GM21825 (cell line): ENCODE measurements around the gene ARMC10.
"Not testable (repeated sequence)": the region's sequence is repeated elsewhere in the genome, so short reads cannot be mapped to it uniquely, and the experiment has no call there.

Experiments used
- ATAC-seq: cut with Tn5 transposase; IDR thresholded peaks from one replicate; pipeline ENCODE4 v1.9.1; 2021; ENCODE audit warnings: mild to moderate bottlenecking, moderate library complexity; ENCODE audit not compliant: unreplicated experiment

The ARMC10 gene

DNA sequence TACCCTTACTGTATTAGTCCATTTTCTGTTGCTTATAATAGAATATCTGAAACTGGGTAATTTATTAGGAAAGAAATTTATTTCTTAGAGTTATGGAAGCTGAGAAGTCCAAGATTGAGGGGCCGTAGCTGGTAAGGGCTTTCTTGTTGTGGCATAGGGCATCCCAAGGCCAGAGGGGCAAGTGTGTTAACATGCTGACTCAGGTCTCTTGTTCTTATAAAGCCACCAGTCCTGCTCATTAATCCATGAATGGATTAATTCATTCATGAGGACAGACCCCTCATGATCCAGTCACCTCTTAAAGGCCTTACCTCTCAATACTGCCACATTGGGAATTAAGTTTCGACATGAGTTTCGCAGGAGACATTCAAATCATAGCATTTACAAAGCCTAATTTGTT lies 2.4 kb downstream of the ARMC10 start:
- ATAC-seq: no peak

DNA sequence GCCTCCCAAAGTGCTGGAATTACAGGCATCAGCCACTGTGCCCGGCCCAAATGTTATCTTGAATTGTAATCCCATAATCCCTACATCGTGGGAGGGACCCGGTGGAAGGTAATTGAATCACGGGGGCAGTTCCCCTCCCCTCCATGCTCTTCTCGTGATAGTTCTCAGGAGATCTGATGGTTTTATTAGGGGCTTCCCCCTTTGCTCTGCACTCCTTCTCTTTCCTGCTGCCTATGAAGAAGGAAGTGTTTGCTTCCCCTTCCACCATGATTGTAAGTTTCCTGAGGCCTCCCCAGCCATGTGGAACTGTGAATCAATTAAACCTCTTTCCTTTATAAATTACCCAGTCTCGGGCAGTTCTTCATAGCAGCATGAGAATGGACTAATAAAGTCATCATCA lies 3.3 kb downstream of the ARMC10 start:
- ATAC-seq: not testable (repeated sequence)

DNA sequence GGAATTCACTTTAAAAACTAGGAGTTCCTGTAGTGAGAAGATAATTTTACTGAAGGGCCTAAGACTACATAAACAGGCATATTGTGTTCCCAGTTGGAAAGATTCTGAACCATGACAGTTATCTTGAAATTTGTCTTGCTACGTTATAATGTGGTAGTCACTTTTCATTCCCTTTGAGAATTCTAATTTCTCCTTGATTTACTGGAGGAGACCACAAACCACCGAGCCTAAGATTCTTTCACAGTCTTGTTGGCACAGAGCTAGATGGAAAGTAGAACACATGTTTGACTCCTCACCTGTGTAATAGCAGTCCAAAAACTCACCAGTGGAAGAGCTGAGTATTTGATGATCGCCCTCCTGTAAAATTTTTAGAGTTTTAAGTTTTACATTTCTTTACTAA lies 4.9 kb downstream of the ARMC10 start:
- ATAC-seq: no peak

DNA sequence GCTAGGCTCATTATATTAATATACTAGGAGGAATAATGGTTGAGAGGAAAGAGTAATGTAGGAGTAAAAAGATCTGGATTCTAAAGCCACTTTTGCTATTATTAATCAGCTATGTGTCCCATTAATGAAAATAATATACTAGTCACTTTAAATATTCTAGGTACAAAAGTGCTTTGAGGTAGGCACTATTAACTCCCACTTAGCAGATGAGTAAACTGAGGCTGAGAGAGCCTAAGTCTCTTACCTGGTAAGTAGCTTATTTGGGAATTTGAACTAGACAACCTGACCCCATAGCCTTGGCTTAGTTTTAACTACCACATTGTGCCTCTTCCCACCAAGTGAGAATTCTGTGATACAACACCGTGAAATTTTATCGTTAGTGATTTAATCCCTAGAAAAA lies 6.0 kb downstream of the ARMC10 start:
- ATAC-seq: no peak

DNA sequence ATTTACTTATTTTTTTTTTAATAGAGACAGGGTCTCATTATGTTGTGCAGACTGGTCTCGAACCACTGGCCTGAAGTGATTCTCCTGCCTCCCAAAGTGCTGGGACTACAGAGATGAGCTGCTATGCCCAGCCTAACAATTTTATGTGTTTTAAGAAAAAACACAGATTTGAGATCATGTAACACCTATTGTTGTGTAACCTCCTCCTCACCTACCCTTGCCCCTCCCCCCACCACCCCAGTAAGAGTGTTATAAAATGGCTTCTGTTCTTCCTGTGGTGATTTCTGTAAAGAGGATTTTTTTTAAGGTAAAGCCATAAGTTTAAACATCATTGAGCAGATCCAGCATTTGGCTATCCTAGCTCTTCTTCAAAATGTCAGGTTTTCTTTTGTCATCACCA lies 7.6 kb downstream of the ARMC10 start:
- no peak for ATAC-seq

DNA sequence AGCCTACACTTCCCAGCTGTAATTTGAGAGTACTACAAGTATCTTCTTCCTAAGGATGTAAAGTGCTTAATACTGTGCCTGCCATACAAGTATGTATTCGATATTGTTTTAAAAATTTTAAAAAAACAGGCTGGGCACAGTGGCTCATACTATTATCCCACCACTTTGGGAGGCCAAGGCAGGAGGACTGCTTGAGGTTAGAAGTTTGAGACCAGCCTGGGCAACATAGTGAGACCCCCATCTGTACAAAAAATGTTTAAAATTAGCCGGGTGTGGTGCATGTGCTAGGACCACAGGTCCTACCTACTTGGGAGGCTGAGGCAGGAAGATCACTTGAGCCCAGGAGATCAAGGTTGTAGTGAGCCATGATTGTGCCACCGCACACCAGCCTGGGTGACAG lies 8.3 kb downstream of the ARMC10 start:
- no peak for ATAC-seq

DNA sequence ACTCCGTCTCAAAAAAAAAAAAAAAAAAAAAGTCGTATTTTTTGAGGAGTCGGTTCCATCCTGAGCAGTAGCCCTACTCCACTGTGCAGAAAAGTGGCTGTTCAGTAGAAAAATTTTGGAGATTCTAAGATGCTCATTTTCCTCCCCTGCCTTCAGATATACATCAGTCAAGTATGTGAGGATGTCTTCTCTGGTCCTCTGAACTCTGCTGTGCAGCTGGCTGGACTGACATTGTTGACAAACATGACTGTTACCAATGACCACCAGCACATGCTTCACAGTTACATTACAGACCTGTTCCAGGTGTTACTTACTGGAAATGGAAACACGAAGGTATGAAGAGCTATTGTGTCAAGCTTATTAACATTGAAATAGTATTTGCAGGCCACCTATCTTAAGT lies 17.4 kb downstream of the ARMC10 start:
- not testable (repeated sequence) for ATAC-seq

DNA sequence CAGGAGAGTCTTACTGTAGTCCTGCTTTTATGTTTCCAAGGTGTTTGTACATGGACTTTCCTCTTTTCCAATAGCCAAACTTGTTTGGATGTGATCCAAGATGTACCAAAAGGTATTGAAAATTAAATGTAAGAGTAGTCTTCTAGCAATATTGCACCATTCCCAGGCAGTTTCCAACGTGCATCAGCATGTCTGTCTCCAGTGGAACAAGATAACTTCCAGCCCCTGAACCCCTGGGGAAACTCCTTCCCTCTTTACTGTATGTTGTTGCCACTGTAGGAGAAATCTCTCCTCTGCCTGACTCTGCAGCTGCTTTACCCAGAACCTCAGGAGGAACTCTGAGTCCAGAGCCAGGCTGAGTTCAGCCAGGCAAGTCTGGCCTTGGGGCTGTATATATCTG lies 18.5 kb downstream of the ARMC10 start:
- no peak for ATAC-seq

DNA sequence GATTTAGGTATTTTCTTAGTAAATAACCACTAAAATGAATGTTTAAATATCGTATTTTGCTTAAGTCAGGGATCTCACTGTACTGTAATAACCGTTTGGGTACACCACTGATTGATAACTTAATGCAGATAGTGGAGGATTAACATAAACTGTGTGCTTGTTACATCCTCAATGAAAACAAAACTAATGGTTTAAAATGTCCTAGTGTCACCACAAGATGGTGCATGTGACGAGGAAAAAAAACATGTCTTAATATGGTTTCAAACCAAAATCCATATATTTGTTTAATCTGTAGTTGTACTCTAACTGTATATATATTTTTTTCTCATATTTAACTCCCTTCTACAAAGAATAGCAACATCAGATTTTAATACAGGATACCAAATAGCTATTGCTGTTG lies 19.2 kb downstream of the ARMC10 start:
- ATAC-seq: no peak

DNA sequence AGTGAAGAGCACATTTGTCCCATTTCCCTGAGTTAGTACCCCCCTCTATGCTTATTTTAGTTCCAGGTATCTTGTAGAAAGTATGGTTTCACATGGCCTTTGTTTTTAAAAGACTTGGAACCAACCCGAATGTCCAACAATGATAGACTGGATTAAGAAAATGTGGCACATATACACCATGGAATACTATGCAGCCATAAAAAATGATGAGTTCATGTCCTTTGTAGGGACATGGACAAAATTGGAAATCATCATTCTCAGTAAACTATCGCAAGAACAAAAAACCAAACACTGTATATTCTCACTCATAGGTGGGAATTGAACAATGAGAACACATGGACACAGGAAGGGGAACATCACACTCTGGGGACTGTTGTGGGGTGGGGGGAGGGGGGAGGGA lies 20.6 kb downstream of the ARMC10 start:
- not testable (repeated sequence) for ATAC-seq

DNA sequence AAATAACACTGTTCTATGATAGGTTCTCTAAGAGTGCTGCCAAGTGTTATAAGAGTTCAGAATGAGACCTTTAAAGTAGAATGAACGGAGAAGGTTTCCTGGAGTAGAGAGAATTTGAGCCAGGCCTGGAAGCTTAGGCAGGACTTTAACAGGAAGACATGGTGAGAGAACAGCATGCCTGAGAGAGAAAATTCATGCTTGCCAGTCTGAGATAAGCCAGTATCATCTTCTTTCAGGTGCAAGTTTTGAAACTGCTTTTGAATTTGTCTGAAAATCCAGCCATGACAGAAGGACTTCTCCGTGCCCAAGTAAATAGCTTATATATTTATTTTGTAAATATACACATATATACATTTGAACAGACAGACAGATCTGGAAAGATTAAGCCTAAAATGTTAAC lies 22.1 kb downstream of the ARMC10 start:
- no peak for ATAC-seq

DNA sequence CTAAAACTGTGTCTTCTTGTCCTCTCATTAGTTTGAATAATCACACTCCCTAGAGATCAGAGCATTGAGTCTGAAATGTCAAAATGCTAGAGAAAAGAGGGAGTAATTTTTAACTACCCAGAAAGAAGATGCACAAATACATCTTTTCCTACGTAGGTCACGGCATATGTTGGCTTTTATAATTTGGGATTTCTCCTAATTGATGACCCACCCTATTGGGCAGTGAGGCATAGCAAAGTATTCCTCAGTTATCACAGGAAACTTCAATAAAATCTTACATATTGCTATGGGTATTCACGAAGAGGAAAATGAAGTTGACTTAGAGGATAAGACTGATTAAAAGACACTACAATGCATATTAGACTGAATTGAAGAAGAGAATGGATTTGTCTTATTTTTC lies 25.4 kb downstream of the ARMC10 start:
- ATAC-seq: no peak

DNA sequence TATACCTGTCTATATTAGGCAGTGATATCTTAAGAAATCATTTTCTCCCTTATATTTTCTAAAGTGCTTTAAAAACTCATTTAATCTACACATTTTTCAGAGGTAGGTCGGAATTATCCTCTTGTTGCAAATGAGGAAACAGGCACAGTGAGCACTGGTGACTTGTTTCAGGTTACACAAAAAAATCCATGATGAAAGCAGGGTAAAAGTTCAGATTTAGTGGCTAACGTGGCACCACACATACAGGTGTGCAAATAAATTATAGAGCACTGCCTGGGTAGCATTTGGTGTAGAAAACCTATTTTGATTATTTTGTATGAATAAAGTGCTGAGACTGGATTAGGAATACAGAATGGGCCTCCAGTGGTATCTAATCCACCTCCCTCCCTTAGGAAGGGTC lies 26.6 kb downstream of the ARMC10 start:
- no peak for ATAC-seq

DNA sequence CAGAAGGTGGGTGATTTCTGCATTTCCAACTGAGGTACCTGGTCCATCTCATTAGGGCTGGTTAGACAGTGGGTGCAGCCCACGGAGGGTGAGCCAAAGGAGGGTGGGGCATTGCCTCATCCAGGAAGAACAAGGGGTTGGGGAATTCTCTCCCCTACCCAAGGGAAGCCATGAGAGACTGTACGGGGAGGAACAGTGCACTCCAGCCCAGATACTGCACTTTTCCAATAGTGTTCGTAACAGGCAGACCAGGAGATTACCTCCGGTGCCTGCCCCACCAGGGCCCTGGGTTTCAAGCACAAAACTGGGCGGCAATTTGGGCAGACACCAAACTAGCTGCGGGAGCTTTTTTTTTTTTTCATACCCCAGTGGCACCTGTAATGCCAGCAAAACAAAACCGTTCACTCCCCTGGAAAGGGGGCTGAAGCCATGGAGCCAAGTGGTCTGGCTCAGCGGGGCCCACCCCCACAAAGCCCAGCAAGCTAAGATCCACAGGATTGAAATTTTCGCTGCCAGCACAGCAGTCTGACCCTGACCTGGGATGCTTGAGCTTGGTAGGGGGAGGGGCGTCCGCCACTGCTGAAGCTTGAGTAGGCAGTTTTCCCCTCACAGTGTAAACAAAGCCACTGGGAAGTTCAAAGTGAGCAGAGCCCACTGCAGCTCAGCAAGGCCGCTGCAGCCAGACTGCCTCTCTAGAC lies 31.2 kb downstream of the ARMC10 start:
- no peak for ATAC-seq

DNA sequence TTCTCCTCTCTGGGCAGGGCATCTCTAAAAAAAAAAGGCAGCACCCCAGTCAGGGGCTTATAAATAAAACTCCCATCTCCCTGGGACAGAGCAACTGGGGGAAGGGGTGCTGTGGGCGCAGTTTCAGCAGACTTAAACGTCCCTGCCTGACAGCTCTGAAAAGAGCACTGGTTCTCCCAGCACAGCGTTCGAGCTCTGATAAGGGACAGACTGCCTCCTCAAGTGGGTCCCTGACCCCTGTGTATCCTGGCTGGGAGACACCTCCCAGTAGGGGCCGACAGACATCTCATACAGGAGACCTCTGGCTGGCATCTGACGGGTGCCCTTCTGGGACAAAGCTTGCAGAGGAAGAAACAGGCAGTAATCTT lies 31.7 kb downstream of the ARMC10 start:
- ATAC-seq: not testable (repeated sequence)

DNA sequence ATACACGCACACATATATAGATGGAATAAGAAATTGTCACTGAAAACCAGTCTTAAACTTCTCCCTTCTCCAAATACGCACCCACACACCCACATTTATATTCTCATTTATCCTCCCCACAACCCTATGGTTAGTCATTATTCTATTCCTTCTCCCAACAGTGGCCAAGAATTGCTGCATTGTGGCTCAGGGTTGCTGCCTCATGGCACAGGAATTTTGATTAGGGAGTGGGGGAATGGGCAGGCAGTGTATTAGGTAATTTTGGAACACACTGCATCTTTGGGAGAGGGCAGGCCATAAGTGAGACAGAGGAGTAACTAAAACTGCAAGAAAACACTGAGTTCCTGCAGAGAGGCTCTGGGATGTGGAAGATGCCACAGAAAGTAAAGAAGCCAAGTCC lies 38.2 kb downstream of the ARMC10 start:
- no peak for ATAC-seq

DNA sequence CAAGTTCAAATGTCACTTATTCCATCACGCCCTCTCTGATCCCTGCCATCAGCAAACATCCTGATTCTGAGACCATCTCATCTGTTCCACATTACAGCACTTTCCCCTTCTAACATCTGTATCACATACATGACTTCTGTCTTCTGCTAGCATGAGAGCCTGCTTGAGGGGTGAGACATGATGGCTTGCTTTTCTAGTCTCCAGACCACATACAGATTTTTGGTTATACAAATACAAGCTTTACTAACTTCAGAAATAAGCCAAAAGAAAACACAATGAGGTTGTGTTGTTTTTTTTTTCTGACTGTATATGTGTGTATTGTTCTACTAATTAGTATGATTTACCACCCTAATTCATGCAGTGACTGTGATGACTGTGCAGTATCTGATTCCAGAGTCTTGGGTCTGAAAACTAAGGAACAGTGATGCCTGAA lies 39.7 kb downstream of the ARMC10 start:
- no peak for ATAC-seq

DNA sequence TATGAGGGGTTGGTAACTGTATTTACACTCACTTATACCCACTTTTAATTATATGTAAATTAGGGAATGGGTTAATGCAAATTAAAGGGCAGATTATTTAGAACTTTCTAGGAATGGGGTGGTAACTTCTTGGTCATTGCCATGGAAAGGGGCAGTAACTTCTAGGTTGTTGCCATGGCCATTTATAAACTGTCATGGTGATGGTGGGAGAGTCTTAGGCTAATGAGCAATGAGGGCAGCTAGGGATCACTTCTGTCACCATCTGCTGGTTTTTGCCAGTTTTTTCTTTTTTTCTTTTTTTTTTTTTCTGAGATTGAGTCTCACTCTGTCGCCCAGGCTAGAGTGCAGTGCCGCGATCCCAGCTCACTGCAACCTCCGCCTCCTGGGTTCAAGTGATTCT lies 40.8 kb downstream of the ARMC10 start:
- no peak for ATAC-seq

DNA sequence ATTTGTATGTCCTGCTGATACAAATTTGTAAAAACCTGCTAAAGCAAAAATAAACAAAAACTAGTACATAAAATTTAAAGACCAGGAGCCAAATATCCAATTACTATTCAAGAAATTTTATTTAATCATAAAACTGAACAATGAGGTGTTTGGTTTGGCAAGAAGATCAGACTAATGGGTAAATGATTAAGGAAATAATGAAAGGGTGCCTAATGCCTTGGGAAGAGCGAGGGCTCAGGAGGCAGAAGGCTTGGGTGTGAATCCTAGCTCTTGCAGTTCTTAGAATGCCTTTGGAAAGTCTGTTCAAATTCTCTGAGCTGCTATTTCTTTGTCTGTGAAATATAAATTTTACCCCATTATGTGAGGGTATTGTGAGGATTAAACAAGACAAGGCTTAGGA lies 41.6 kb downstream of the ARMC10 start:
- ATAC-seq: no peak

DNA sequence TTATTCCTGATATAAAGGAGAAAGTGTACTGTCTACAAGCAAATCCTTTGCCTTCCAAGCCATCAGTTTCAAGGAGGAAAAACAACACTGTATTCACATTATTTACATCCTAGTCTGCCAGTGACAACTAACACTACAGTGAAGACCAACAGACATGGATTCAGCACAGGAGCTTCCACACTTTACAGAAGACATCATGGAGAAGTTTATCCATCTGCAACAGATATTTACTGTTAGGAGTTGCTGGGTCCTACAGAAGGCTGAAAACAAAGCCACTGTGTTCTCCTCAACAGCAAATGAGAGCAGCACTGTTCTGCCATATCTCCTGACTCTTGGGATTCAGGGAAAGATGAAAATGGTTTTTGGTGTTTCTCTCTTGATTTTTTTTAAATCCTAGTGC lies 42.1 kb downstream of the ARMC10 start:
- no peak for ATAC-seq

DNA sequence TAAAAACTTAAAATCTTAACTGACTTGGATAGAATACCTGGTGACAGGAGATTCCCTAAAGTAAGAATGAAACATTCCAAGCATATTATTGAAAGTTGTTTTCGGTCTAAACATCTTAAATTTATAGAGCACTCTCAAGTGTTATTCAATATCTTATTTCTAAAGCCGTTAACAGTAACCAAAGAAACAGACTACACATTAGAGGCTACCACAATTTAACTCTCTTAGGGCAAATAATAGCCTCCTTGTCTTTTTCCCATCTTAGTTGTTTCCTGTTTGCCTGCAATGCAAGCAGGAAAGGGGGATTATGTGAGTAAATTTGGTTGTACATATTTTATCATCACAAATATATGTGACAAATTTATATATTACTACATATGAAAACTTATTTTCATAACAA lies 42.5 kb downstream of the ARMC10 start:
- no peak for ATAC-seq

DNA sequence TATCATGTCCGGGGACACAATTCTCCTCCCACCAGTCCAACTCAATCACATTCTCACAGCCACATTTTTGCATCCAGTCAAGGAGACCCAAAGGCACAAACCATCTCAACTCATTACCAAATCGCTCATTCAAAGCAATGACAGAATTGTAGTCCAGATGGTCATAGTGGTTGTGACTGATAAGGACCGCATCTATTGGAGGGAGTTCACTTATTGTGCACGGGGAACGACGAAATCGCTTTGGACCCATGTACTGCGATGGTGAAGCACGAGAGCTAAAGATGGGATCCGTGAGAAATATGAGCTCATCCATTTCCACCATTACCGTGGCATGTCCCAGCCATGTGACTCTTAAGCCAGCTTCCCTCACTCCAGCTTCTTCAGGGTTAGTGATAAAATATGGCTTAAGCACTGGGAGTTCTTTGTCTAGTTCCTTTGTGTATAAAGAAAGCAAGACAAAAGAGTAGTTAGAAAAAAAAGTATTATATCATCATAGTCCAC lies 44.9 kb downstream of the ARMC10 start:
- ATAC-seq: no peak

DNA sequence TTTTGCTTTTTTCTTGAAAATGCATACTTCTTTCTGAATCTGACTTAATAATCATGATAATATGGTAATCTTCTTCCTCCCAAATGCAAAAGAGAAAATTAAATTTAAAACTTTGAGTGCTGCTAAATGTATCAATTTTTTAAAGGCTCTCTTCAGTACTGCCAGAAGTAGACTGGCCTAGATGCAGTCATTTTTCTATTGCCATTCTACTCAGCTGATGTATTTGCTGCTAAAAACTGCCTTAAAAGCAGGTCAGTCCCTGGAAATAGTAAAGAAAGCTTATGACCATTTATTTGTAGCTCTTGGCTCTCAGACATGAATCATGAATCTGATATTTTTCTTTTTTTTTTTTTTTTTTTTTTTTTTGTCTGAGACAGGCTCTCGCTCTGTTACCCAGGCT lies 45.4 kb downstream of the ARMC10 start:
- no peak for ATAC-seq
